B cell (primary cell): ENCODE measurements around the gene ABR. TPM values are rescaled to one million over a fixed set of nuclear protein-coding genes. Genes with fewer than 3 reads are reported as not detected.

Source experiments
- ATAC-seq: fragments of 200-7000 bp; cut with Tn5 transposase; one replicate; pipeline ENCODE4 v1.10.0; 2021; ENCODE audit warnings: low read depth, mild to moderate bottlenecking, moderate number of reproducible peaks, moderate library complexity
- CTCF ChIA-PET: fragments of 350-600 bp; sonication (Branson Sonifier 250); formaldehyde crosslinking; loops from one replicate; lab custom pipeline; 2021; ENCODE audit warnings: antibody characterized with exemption, inconsistent platforms; lab: Charles Lee
- POLR2A ChIA-PET: fragments of 350-600 bp; sonication (Branson Sonifier 250); formaldehyde crosslinking; loops from one replicate; lab custom pipeline; 2021; ENCODE audit warnings: antibody characterized with exemption; lab: Charles Lee
- DNase-seq: peaks from one replicate; pipeline ENCODE4 v3.0.0; 2013
- H2AFZ ChIP-seq: 2 replicates; pipeline ENCODE4 v1.6.1; 2012; ENCODE audit warnings: mild to moderate bottlenecking, low read depth, low read length; ENCODE audit not compliant: insufficient read depth, poor library complexity, severe bottlenecking
- H3K27ac ChIP-seq, 2 donors: 1 replicate in 1 of 2; 2 replicates in 1 of 2; pipeline ENCODE4 v1.5.1; 2012 to 2013; ENCODE audit warnings: low read length in 2 of 2, mild to moderate bottlenecking in 2 of 2, moderate library complexity in 1 of 2
- H3K27me3 ChIP-seq, 4 experiments: fragments of 200-600 bp in 1 of 4; sonication (generic) in 1 of 4; replicated peaks in 1 of 4; 1 replicate in 2 of 4; 2 replicates in 2 of 4; pipeline versions ENCODE4 v1.6.1 to v1.7.0; 2013 to 2016; ENCODE audit warnings: low read length in 3 of 4, mild to moderate bottlenecking in 2 of 4, mixed read lengths in 1 of 4, moderate library complexity in 1 of 4; ENCODE audit not compliant: insufficient read depth in 4 of 4, control insufficient read depth in 3 of 4; ENCODE audit errors: control extremely low read depth in 1 of 4
- H3K36me3 ChIP-seq, 2 experiments: replicated peaks in 1 of 2; 1 replicate in 1 of 2; 2 replicates in 1 of 2; pipeline versions ENCODE4 v1.6.1 to v1.7.1; 2013; ENCODE audit warnings: low read length in 1 of 2; ENCODE audit not compliant: insufficient read depth in 2 of 2, control insufficient read depth in 1 of 2; ENCODE audit errors: control extremely low read depth in 1 of 2, extremely low read depth in 1 of 2
- H3K4me1 ChIP-seq, 2 donors: fragments of 200-600 bp in 1 of 2; sonication (generic) in 1 of 2; 1 replicate in 1 of 2; 2 replicates in 1 of 2; pipeline versions ENCODE4 v1.5.1 to v1.6.1; 2013 to 2017; ENCODE audit warnings: low read length in 2 of 2; ENCODE audit not compliant: control insufficient read depth in 2 of 2, insufficient read depth in 2 of 2
- H3K4me2 ChIP-seq: replicated peaks from 2 replicates; pipeline ENCODE3; 2012; ENCODE audit warnings: mild to moderate bottlenecking, low read depth, low read length; ENCODE audit not compliant: poor library complexity, severe bottlenecking
- H3K4me3 ChIP-seq, 5 experiments: fragments of 200-600 bp in 1 of 5; sonication (generic) in 1 of 5; 1 replicate in 3 of 5; 2 replicates in 2 of 5; pipeline versions ENCODE4 v1.5.1 to v1.7.0; 2011 to 2016; ENCODE audit warnings: low read length in 4 of 5, mild to moderate bottlenecking in 4 of 5, low read depth in 2 of 5, control low read depth in 1 of 5, moderate library complexity in 1 of 5; ENCODE audit not compliant: insufficient read depth in 1 of 5; ENCODE audit errors: control extremely low read depth in 1 of 5, extremely low read depth in 1 of 5
- H3K79me2 ChIP-seq: fragments of 200-600 bp; sonication (generic); one replicate; pipeline ENCODE4 v1.6.0; 2016; ENCODE audit warnings: low read length; ENCODE audit not compliant: control insufficient read depth, insufficient read depth
- H3K9ac ChIP-seq: fragments of 200-600 bp; sonication (generic); 2 replicates; pipeline ENCODE4 v1.6.1; 2017; ENCODE audit warnings: mild to moderate bottlenecking, low read length, moderate library complexity
- H3K9me3 ChIP-seq, 3 donors: one replicate each; pipeline versions ENCODE4 v1.6.1 to v1.7.1; 2013; ENCODE audit warnings: low read length in 2 of 3; ENCODE audit not compliant: control insufficient read depth in 2 of 3, insufficient read depth in 1 of 3; ENCODE audit errors: control extremely low read depth in 1 of 3
- H4K20me1 ChIP-seq: 2 replicates; pipeline ENCODE4 v1.6.0; 2012; ENCODE audit warnings: mild to moderate bottlenecking, low read length; ENCODE audit not compliant: insufficient read depth, control insufficient read depth, poor library complexity, severe bottlenecking
- H3K27ac Mint-ChIP-seq: one replicate; pipeline ENCODE4 v1.8.0; 2021; ENCODE audit warnings: mixed read lengths
- H3K27me3 Mint-ChIP-seq: one replicate; pipeline ENCODE4 v1.8.0; 2021; ENCODE audit warnings: mixed read lengths
- H3K4me1 Mint-ChIP-seq: one replicate; pipeline ENCODE4 v1.8.0; 2021; ENCODE audit warnings: mixed read lengths
- H3K4me3 Mint-ChIP-seq: one replicate; pipeline ENCODE4 v1.8.0; 2021; ENCODE audit warnings: mixed read lengths
- H3K9me3 Mint-ChIP-seq: one replicate; pipeline ENCODE4 v1.8.0; 2022; ENCODE audit warnings: mixed read lengths; ENCODE audit not compliant: insufficient read depth
- EZH2 ChIP-seq: IDR thresholded peaks from 2 replicates; pipeline ENCODE4 v1.6.1; 2012; ENCODE audit warnings: borderline replicate concordance, low read depth, mild to moderate bottlenecking, moderate library complexity, low read length; ENCODE audit not compliant: insufficient read depth, poor library complexity, severe bottlenecking
- WGBS: methylation state at CpG from one replicate; pipeline ENCODE4 v1.1.5; 2013; ENCODE audit warnings: missing lambda C conversion rate; ENCODE audit not compliant: insufficient coverage; 5-methylcytosine and 5-hydroxymethylcytosine counted together
- intact Hi-C: fragments of 100-400 bp; cut with micrococcal nuclease; formaldehyde crosslinking; loops from one replicate; pipeline ENCODE4 v1.10.0; 2022
- polyA plus RNA-seq: library from polyadenylated mRNA; depleted of rRNA; stranded (reverse); fragments of >200 nt; gene quantifications from 2 replicates; pipeline ENCODE4 v1.2.3, GENCODE V29; 2012
- total RNA-seq, 2 donors: library from RNA; stranded (reverse); fragments of 120-200 nt in 1 of 2; gene quantifications; 1 replicate in 1 of 2; 2 replicates in 1 of 2; pipeline versions ENCODE4 v1.2.3 to v1.2.4, GENCODE V29; 2013 to 2022
- TF ChIP-seq, protein P1 (sequence below): fragments of 200-600 bp; IDR thresholded peaks from one replicate; pipeline ENCODE4 v1.8.0; 2022; ENCODE audit warnings: antibody characterized with exemption, mild to moderate bottlenecking

Gene ABR
- total and polyA plus RNA-seq, 2 donors (not counting 1 experiment from before 2014, with no cell fraction given), result 79.8 to 262 TPM

DNA sequence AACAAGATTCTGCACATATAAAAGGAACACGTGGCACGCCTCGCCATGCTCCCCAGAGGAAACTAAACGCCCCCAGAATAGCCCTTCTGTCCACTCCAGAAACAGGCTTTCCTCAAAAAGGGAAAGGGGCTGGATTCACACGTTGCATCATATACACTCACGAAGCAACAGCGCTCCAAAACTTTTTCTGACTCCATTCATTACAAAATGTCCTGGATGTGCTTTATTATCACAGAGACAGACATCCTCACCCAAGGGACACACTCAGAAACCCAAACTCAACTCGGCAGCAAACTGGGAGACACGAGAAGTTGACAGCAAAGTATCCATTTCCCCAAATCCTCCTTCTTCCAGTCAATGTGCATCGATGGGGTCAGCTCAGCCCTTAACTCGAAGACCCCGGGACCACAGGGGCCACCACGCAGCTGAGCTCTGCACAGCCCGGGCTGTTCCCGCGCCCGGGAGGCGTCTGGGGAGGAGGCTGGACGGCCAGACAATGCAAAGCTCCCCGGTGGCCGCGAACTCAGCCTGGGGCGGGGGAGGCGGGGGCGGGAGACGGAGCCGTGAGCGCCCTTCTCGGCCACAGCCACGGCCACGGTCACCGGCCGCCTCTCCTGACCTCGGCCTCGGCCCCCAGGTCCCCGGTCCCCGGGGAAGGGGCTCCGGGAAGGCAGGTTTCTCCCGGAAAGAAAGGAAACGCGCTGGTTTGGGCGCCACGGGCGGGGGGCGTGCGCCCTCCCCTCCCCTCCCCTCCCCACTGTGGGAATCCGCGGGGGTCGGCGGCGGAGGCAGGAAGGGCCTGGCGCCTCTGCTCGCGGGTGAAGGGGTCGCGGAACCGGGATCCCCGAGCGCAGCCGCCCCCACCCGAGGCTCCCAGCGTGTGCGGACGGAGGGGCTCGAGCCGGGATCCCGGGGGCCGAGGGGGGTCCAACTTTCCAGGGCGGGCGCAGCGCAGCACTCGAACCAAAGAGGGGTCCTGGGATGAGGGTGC lies 201.4 kb downstream of the ABR start:
- Histone ChIP-seq H4K20me1 (no peaks in the 10 kb centered on the region), H2AFZ (peak overlapping the region; percentile 60), H3K36me3 (no peaks in the 10 kb centered on the region), H3K9ac (peak overlapping the region; percentile 11), H3K4me3 (peak overlapping the region in 2 of 5 experiments; percentile 12 to 14), H3K27ac (no peak overlapping the region), H3K4me1 (peaks cover 23 to 28% of the 10 kb centered on the region in 2 donors), H3K9me3 (peaks cover 0 to 7% (median 0%) of the 10 kb centered on the region in 3 donors), H3K27me3 (peaks cover 0 to 33% (median 22%) of the 10 kb centered on the region in 4 experiments), H3K79me2 (no peaks in the 10 kb centered on the region), H3K4me2 (peak overlapping the region; percentile 76)
- Mint-ChIP-seq H3K27me3 (peaks cover 29% of the 10 kb centered on the region), H3K4me3 (peak overlapping the region; percentile 80), H3K4me1 (peaks cover 21% of the 10 kb centered on the region), H3K9me3 (no peaks in the 10 kb centered on the region), H3K27ac (peak overlapping the region; percentile 1)
- intact Hi-C loops, result no loop called here
- CTCF ChIA-PET, result interaction anchor here (1.2 to 2.9 kb wide), 2 partner anchors 19 to 277 kb away, joined by 3 to 36 read pairs; partner anchors contain the start of gene TIMM22
- POLR2A ChIA-PET, result no interaction called here
- TF ChIP-seq EZH2, result peak; percentile 77
- TF ChIP-seq, protein P1, sequence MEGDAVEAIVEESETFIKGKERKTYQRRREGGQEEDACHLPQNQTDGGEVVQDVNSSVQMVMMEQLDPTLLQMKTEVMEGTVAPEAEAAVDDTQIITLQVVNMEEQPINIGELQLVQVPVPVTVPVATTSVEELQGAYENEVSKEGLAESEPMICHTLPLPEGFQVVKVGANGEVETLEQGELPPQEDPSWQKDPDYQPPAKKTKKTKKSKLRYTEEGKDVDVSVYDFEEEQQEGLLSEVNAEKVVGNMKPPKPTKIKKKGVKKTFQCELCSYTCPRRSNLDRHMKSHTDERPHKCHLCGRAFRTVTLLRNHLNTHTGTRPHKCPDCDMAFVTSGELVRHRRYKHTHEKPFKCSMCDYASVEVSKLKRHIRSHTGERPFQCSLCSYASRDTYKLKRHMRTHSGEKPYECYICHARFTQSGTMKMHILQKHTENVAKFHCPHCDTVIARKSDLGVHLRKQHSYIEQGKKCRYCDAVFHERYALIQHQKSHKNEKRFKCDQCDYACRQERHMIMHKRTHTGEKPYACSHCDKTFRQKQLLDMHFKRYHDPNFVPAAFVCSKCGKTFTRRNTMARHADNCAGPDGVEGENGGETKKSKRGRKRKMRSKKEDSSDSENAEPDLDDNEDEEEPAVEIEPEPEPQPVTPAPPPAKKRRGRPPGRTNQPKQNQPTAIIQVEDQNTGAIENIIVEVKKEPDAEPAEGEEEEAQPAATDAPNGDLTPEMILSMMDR, result no peak
- no peak for ATAC-seq
- WGBS, result 6% methylated on average over 59 of the region's 72 CpGs
- peak; percentile 44 for DNase-seq

DNA sequence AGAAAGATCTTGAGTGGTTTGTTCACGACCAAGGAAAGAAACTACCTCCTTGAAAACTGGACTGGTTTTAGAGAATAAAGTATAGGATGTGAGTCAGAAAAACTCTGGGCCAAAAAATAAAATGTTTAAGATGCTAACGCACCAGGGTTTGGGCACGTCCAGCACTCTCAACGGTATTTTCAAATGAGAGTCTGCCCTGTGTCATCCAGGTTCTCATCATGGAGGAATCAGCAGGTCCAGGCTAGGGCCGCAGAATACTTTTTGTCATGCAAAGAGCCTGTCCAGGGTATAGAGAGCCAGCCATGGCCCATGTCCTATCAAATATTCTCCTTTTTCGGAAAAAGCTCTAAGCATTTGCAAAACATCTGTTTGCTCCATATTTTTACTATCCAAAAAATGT lies 202.6 kb downstream of the ABR start:
- no peaks in the 10 kb centered on the region for H3K9me3 Mint-ChIP-seq
- no peak overlapping the region for H3K27ac ChIP-seq
- no peak for TF ChIP-seq EZH2
- TF ChIP-seq, protein P1, result no peak
- peaks cover 33% of the 10 kb centered on the region for H3K27me3 Mint-ChIP-seq
- H2AFZ ChIP-seq, result no peak overlapping the region
- no peaks in the 10 kb centered on the region for H4K20me1 ChIP-seq
- H3K9ac ChIP-seq, result no peak overlapping the region
- H3K4me2 ChIP-seq, result no peak overlapping the region
- intact Hi-C loops, result no loop called here
- no peak for ATAC-seq
- 92% methylated on average over 6 of the region's 6 CpGs for WGBS
- H3K27ac Mint-ChIP-seq, result no peak overlapping the region
- no peak overlapping the region for H3K4me3 ChIP-seq
- no peak overlapping the region for H3K4me3 Mint-ChIP-seq
- CTCF ChIA-PET, result interaction anchor here (0.7 kb wide), 1 partner anchor 11 kb away, joined by 3 read pairs; no protein-coding TSS in a partner anchor
- H3K4me1 Mint-ChIP-seq, result peaks cover 21% of the 10 kb centered on the region
- peaks cover 23 to 28% of the 10 kb centered on the region in 2 donors for H3K4me1 ChIP-seq
- H3K9me3 ChIP-seq, result peaks cover 0 to 7% (median 0%) of the 10 kb centered on the region in 3 donors
- DNase-seq, result no peak
- POLR2A ChIA-PET, result no interaction called here
- H3K27me3 ChIP-seq, result peaks cover 0 to 33% (median 22%) of the 10 kb centered on the region in 4 experiments
- no peaks in the 10 kb centered on the region for H3K79me2 ChIP-seq
- H3K36me3 ChIP-seq, result no peaks in the 10 kb centered on the region
